PFSK-1 (cell line): ENCODE results near the gene TLR4.

ENCODE experiments used
- FOXP2 ChIP-seq: optimal IDR thresholded peaks from 2 replicates; pipeline ENCODE3; 2011; ENCODE audit warnings: borderline replicate concordance, control low read depth, inconsistent platforms; ENCODE audit not compliant: insufficient read depth; ENCODE audit errors: extremely low read length, extremely low read depth
- POLR2AphosphoS5 ChIP-seq: IDR thresholded peaks from 2 replicates; pipeline ENCODE4 v1.6.1; 2012; ENCODE audit warnings: low read depth, mild to moderate bottlenecking, control low read depth, low read length, moderate library complexity
- SIN3A ChIP-seq: IDR thresholded peaks from 2 replicates; pipeline ENCODE4 v1.6.1; 2012; ENCODE audit warnings: mild to moderate bottlenecking, low read length, moderate library complexity, borderline replicate concordance; ENCODE audit not compliant: insufficient read depth
- TAF1 ChIP-seq: IDR thresholded peaks from 2 replicates; pipeline ENCODE4 v1.6.1; 2012; ENCODE audit warnings: low read length, control low read depth, borderline replicate concordance; ENCODE audit not compliant: insufficient read depth
- TF ChIP-seq, protein P1 (sequence below), 2 experiments: IDR thresholded peaks; 2 replicates each; pipeline versions ENCODE4 v1.6.1 to v1.8.0; 2011 to 2012; ENCODE audit warnings: low read depth in 2 of 2, low read length in 2 of 2, control low read depth in 1 of 2, inconsistent platforms in 1 of 2, mild to moderate bottlenecking in 1 of 2, moderate library complexity in 1 of 2; ENCODE audit not compliant: insufficient read depth in 1 of 2

DNA sequence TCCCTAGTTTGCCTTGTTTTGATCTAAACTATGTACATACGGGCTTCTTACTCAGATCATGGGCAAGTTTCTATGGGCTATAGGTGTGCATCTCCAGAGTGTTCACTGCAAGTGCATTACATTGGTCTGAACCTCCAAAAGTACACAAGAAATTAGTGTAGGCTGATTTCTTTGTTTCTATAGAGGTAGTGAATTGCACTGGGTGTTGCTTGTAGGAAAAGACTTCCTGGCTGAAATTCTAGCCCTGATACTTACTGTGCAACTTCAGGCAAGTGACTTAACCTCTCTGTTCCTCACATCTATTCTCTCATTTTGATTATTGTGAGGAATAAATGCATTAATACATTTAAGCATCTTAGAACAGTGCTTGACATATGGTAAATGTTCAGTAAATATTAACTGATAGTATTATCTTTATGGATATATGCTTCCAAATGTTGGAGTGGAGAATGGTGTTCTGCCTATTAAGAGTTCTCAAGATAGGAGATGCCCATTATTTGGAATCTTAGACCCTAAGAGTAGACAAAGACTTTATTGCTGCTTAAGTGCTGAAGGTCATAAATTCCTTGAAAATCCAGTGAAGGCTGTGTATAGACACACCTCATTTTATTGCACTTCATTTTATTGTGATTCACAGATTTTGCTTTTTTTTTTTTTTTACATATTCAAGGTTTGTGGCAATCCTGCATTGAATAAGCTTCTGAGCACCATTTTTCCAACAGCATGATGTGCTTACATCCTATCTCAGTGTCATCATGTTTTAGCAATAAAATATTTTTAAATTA, 38.4 kb upstream of the TLR4 start:
- TF ChIP-seq, protein P1, sequence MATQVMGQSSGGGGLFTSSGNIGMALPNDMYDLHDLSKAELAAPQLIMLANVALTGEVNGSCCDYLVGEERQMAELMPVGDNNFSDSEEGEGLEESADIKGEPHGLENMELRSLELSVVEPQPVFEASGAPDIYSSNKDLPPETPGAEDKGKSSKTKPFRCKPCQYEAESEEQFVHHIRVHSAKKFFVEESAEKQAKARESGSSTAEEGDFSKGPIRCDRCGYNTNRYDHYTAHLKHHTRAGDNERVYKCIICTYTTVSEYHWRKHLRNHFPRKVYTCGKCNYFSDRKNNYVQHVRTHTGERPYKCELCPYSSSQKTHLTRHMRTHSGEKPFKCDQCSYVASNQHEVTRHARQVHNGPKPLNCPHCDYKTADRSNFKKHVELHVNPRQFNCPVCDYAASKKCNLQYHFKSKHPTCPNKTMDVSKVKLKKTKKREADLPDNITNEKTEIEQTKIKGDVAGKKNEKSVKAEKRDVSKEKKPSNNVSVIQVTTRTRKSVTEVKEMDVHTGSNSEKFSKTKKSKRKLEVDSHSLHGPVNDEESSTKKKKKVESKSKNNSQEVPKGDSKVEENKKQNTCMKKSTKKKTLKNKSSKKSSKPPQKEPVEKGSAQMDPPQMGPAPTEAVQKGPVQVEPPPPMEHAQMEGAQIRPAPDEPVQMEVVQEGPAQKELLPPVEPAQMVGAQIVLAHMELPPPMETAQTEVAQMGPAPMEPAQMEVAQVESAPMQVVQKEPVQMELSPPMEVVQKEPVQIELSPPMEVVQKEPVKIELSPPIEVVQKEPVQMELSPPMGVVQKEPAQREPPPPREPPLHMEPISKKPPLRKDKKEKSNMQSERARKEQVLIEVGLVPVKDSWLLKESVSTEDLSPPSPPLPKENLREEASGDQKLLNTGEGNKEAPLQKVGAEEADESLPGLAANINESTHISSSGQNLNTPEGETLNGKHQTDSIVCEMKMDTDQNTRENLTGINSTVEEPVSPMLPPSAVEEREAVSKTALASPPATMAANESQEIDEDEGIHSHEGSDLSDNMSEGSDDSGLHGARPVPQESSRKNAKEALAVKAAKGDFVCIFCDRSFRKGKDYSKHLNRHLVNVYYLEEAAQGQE (IDR thresholded peaks at IDR 0.05; ENCODE audit: insufficient read depth in 1 of 2, low read depth in 2 of 2, low read length in 2 of 2) = no peak
- no peak for TF ChIP-seq POLR2AphosphoS5
- no peak for TF ChIP-seq SIN3A
- no peak for TF ChIP-seq TAF1
- TF ChIP-seq FOXP2 = no peak
